ENCODE data around the gene MED12.

The MED12 gene

DNA sequence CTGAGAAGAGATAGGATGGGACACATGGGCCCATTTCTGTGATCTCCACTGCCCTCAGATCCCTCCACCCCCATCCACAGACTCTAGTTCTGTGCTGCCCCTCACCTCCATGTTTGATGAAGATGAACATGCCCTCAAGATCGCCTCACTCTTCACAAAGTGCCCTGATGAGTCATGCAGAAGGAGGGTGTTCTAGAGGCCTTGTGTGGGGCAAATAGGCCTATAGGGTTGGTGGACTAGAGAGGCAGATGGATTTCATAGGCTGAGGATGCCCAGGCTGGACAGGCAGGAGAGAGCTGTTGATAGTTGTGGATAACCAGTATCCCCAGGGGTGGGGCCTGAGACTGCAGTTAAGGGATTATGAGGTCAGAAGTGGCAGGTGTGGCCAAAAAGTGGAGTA, 12.0 kb upstream of the MED12 start, which contains the start of gene CXorf65:
CXorf65 (minus strand) TSS at position 314 of the 400 bp plus-strand sequence; CDS start at position 130, 184 bp downstream.
- peaks cover 16% of the 10 kb centered on the region for H3K79me2 ChIP-seq (ENCODE audit: low read length)
- no peak for DNase-seq
- peaks cover 14% of the 10 kb centered on the region for H3K4me1 ChIP-seq (ENCODE audit: low read length)
- TF ChIP-seq EZH2 (optimal IDR thresholded peaks at IDR 0.05; ENCODE audit: low read depth, low read length) (no peak), EZH2phosphoT487 (IDR thresholded peaks at IDR 0.05; ENCODE audit: low read length) (no peak)
- TF ChIP-seq, protein P1, sequence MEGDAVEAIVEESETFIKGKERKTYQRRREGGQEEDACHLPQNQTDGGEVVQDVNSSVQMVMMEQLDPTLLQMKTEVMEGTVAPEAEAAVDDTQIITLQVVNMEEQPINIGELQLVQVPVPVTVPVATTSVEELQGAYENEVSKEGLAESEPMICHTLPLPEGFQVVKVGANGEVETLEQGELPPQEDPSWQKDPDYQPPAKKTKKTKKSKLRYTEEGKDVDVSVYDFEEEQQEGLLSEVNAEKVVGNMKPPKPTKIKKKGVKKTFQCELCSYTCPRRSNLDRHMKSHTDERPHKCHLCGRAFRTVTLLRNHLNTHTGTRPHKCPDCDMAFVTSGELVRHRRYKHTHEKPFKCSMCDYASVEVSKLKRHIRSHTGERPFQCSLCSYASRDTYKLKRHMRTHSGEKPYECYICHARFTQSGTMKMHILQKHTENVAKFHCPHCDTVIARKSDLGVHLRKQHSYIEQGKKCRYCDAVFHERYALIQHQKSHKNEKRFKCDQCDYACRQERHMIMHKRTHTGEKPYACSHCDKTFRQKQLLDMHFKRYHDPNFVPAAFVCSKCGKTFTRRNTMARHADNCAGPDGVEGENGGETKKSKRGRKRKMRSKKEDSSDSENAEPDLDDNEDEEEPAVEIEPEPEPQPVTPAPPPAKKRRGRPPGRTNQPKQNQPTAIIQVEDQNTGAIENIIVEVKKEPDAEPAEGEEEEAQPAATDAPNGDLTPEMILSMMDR (IDR thresholded peaks at IDR 0.05; ENCODE audit: low read length): no peak
- H3K4me3 ChIP-seq (ENCODE audit: low read length): no peak within 1 kb of the TSS
- no peaks in the 10 kb centered on the region for H3K27me3 ChIP-seq (replicated peaks; ENCODE audit: insufficient read depth, low read length)
- H3F3A ChIP-seq (ENCODE audit: insufficient read depth, low read length): no peaks in the 10 kb centered on the region
- no peak within 1 kb of the TSS for H3K4me2 ChIP-seq (ENCODE audit: low read depth, low read length)
- no peaks in the 10 kb centered on the region for H3K36me3 ChIP-seq (replicated peaks; ENCODE audit: insufficient read depth, low read length)
- no peaks in the 10 kb centered on the region for H4K20me1 ChIP-seq (ENCODE audit: insufficient read depth, low read length)
- H3K9me3 ChIP-seq (replicated peaks; ENCODE audit: insufficient read depth, low read length): no peaks in the 10 kb centered on the region
- no peak within 1 kb of the TSS for H2AFZ ChIP-seq (ENCODE audit: low read length)
- H3K9ac ChIP-seq (ENCODE audit: low read length): no peak within 1 kb of the TSS
- H3K27ac ChIP-seq (ENCODE audit: low read length): no peak within 1 kb of the TSS
- H3K9me2 ChIP-seq (replicated peaks; ENCODE audit: insufficient read depth, low read length): no peaks in the 10 kb centered on the region

DNA sequence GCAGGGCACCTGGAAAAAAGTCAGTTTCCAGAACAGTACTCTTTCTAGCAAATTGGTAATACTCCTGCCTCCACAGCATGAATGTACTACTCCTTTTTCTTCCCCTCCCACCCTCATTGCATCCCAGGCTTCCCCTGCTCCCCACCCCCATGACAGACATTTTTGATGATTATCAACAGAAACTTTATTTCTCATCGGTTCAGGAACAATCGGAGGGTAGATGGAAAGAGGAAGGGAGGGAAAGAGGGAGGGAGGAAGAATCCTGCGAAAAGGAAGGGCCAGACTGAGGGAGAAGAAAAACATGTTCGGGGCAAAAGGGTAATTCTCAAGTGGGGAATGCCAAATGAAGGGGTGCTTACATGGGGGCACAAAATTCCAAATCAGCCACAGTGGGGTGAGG, 11.2 kb upstream of the MED12 start:
- H3K4me1 ChIP-seq (ENCODE audit: low read length): peaks cover 17% of the 10 kb centered on the region
- no peaks in the 10 kb centered on the region for H3K9me2 ChIP-seq (replicated peaks; ENCODE audit: insufficient read depth, low read length)
- no peak overlapping the region for H3K27ac ChIP-seq (ENCODE audit: low read length)
- 0 out of 2 replicates have a peak, but pooled peaks cover 3% of the 10 kb centered on the region for H3F3A ChIP-seq (ENCODE audit: insufficient read depth, low read length)
- TF ChIP-seq, protein P1 (IDR thresholded peaks at IDR 0.05; ENCODE audit: low read length): no peak
- no peak for TF ChIP-seq EZH2phosphoT487 (IDR thresholded peaks at IDR 0.05; ENCODE audit: low read length)
- no peak for TF ChIP-seq EZH2 (optimal IDR thresholded peaks at IDR 0.05; ENCODE audit: low read depth, low read length)
- DNase-seq: no peak
- peaks cover 22% of the 10 kb centered on the region for H3K79me2 ChIP-seq (ENCODE audit: low read length)
- no peaks in the 10 kb centered on the region for H4K20me1 ChIP-seq (ENCODE audit: insufficient read depth, low read length)
- H3K9me3 ChIP-seq (replicated peaks; ENCODE audit: insufficient read depth, low read length): no peaks in the 10 kb centered on the region
- no peaks in the 10 kb centered on the region for H3K36me3 ChIP-seq (replicated peaks; ENCODE audit: insufficient read depth, low read length)
- no peak overlapping the region for H3K4me2 ChIP-seq (ENCODE audit: low read depth, low read length)
- H3K4me3 ChIP-seq (ENCODE audit: low read length): no peak overlapping the region
- H3K27me3 ChIP-seq (replicated peaks; ENCODE audit: insufficient read depth, low read length): no peaks in the 10 kb centered on the region
- H2AFZ ChIP-seq (ENCODE audit: low read length): no peak overlapping the region
- no peak overlapping the region for H3K9ac ChIP-seq (ENCODE audit: low read length)

DNA sequence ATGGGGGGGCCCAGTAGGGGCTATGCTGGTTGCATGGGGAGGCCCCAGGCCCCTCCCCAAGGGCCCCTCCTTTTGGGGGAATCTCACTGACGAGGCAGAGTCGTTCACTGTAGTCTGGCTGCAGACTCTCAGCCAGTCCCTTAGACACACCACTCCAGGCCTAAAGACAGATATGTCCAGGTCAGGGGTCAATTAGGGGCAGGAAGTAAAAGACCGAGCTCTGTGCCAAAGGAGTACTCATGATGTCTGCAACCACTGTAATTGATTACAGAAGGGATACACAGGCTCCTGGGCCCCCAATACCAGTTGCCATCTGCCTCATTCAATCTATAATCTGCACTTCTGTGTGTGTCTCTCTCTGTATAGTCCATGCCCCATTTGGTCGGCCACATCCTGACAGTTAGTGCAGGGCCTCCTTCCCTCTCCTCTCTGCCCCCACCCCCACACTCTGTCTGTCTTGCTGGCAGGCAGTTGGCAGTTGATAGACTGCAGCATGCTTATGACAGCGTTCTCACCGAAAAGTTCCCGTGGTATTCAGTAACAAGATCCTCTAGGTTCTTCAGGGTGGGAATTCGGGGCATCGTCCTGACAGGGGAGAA, 10.5 kb upstream of the MED12 start:
- peaks cover 22% of the 10 kb centered on the region for H3K79me2 ChIP-seq (ENCODE audit: low read length)
- H2AFZ ChIP-seq (ENCODE audit: low read length): no peak overlapping the region
- no peaks in the 10 kb centered on the region for H3K9me2 ChIP-seq (replicated peaks; ENCODE audit: insufficient read depth, low read length)
- no peaks in the 10 kb centered on the region for H3K36me3 ChIP-seq (replicated peaks; ENCODE audit: insufficient read depth, low read length)
- H3K4me3 ChIP-seq (ENCODE audit: low read length): no peak overlapping the region
- TF ChIP-seq, protein P1 (IDR thresholded peaks at IDR 0.05; ENCODE audit: low read length): no peak
- 0 out of 2 replicates have a peak, but pooled peaks cover 3% of the 10 kb centered on the region for H3F3A ChIP-seq (ENCODE audit: insufficient read depth, low read length)
- no peak overlapping the region for H3K9ac ChIP-seq (ENCODE audit: low read length)
- no peaks in the 10 kb centered on the region for H3K27me3 ChIP-seq (replicated peaks; ENCODE audit: insufficient read depth, low read length)
- H3K4me1 ChIP-seq (ENCODE audit: low read length): peaks cover 24% of the 10 kb centered on the region
- no peak overlapping the region for H3K4me2 ChIP-seq (ENCODE audit: low read depth, low read length)
- no peak overlapping the region for H3K27ac ChIP-seq (ENCODE audit: low read length)
- no peaks in the 10 kb centered on the region for H4K20me1 ChIP-seq (ENCODE audit: insufficient read depth, low read length)
- DNase-seq: no peak
- H3K9me3 ChIP-seq (replicated peaks; ENCODE audit: insufficient read depth, low read length): no peaks in the 10 kb centered on the region
